Stimulated activated CD4-positive, alpha-beta T cell treated with anti-CD3 and anti-CD28 coated beads, Interleukin-4, amount 100 ng/mL, for 24 hours (primary cell): Measurements from ENCODE around the gene CCDC190.
"Not testable (repeated sequence)": the region's sequence is repeated elsewhere in the genome, so short reads cannot be mapped to it uniquely, and the experiment has no call there.

Experiments used
- DNase-seq: peaks from one replicate; pipeline ENCODE4 v3.0.0-alpha.2; 2020

CCDC190 gene

GRCh38 chr1:162861101-162861500 is at the start of gene CCDC190:
TSS of gene CCDC190 (minus strand) at chr1:162861175. CDS start at chr1:162859646, 1,529 bp downstream.
- DNase-seq = no peak

GRCh38 chr1:162910161-162910560 is 49.2 kb upstream of the CCDC190 start:
- DNase-seq = no peak

GRCh38 chr1:162908780-162909179 is 47.8 kb upstream of the CCDC190 start:
- no peak for DNase-seq

- DNase-seq = no peak
These were observed 47.3 kb upstream of the CCDC190 start for GRCh38 chr1:162908236-162908635.

- DNase-seq = no peak
These were observed 45.5 kb upstream of the CCDC190 start for GRCh38 chr1:162906485-162906884.

- DNase-seq = no peak
These were observed 44.5 kb upstream of the CCDC190 start for GRCh38 chr1:162905174-162906158.

- DNase-seq = no peak
These were observed 43.6 kb upstream of the CCDC190 start for GRCh38 chr1:162904579-162904978.

GRCh38 chr1:162904023-162904422 is 43.0 kb upstream of the CCDC190 start:
- no peak for DNase-seq

GRCh38 chr1:162903246-162903645 is 42.3 kb upstream of the CCDC190 start:
- no peak for DNase-seq

GRCh38 chr1:162902416-162902815 is 41.4 kb upstream of the CCDC190 start:
- no peak for DNase-seq

GRCh38 chr1:162901243-162901642 is 40.3 kb upstream of the CCDC190 start:
- no peak for DNase-seq

GRCh38 chr1:162899422-162900146 is 38.6 kb upstream of the CCDC190 start:
- no peak for DNase-seq

GRCh38 chr1:162893612-162893908 is 32.6 kb upstream of the CCDC190 start:
- no peak for DNase-seq

GRCh38 chr1:162892906-162893611 is 32.1 kb upstream of the CCDC190 start:
- DNase-seq = no peak

GRCh38 chr1:162889989-162890388 is 29.0 kb upstream of the CCDC190 start:
- DNase-seq = no peak

- no peak for DNase-seq
These were observed 25.7 kb upstream of the CCDC190 start for GRCh38 chr1:162886705-162887104.

- DNase-seq = no peak
These were observed 24.3 kb upstream of the CCDC190 start for GRCh38 chr1:162885265-162885664.

- DNase-seq = no peak
These were observed 23.9 kb upstream of the CCDC190 start for GRCh38 chr1:162884831-162885230.

- DNase-seq = no peak
These were observed 21.3 kb upstream of the CCDC190 start for GRCh38 chr1:162882248-162882674.

- DNase-seq = no peak
These were observed 20.6 kb upstream of the CCDC190 start for GRCh38 chr1:162881590-162881989.

GRCh38 chr1:162880617-162881016 is 19.6 kb upstream of the CCDC190 start:
- DNase-seq = not testable (repeated sequence)

- no peak for DNase-seq
These were observed 17.1 kb upstream of the CCDC190 start for GRCh38 chr1:162878000-162878596.

- DNase-seq = no peak
These were observed 16.4 kb upstream of the CCDC190 start for GRCh38 chr1:162877412-162877811.
